ENCODE data around the gene CFAP299.

The CFAP299 gene

DNA sequence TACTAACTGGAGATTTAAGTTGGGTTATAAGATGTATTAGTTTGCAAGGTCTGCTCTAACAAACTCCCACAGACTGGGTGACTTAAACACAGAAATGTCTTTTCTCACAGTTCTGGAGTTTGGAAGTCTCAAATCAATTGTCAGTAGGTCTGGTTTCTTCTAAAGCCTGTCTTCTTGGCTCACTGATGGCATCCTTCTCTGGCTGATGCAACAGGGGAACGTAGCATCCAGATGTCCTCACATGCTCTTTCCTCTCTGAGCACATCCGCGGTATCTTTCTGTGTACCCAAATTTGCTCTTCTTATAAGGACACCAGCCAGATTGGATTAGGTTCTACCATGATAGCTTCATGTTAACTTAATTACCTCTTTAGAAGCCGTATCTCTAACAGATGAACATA, 631.8 kb downstream of the CFAP299 start:
- TF ChIP-seq, protein P1, sequence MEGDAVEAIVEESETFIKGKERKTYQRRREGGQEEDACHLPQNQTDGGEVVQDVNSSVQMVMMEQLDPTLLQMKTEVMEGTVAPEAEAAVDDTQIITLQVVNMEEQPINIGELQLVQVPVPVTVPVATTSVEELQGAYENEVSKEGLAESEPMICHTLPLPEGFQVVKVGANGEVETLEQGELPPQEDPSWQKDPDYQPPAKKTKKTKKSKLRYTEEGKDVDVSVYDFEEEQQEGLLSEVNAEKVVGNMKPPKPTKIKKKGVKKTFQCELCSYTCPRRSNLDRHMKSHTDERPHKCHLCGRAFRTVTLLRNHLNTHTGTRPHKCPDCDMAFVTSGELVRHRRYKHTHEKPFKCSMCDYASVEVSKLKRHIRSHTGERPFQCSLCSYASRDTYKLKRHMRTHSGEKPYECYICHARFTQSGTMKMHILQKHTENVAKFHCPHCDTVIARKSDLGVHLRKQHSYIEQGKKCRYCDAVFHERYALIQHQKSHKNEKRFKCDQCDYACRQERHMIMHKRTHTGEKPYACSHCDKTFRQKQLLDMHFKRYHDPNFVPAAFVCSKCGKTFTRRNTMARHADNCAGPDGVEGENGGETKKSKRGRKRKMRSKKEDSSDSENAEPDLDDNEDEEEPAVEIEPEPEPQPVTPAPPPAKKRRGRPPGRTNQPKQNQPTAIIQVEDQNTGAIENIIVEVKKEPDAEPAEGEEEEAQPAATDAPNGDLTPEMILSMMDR (conservative IDR thresholded peaks at IDR 0.05; ENCODE audit: control insufficient read depth, insufficient read depth, low read depth, low read length) = no peak
- DNase-seq (ENCODE audit: low read depth) = peak; percentile 38
- no peak overlapping the region for H3K4me3 ChIP-seq (ENCODE audit: control insufficient read depth, low read depth, low read length)

DNA sequence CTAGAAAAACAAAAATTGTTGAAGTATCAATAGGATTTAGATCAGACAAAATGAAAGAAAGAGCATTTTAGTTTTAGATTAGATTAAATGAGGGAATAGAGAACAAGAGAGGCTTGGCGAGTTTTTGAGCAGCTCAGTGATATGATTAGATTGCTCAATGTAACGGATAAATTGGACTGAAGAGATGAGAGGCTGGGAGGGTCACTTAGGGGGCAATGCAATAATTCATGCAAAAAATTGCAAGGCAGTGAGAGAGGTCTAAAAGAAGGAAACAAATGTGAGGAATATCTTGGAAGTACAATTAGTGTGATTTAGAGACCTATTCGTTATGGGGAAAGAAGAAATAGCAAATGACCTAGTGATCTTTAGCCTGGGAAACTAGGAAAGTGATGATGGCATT, 644.7 kb downstream of the CFAP299 start:
- no peak for DNase-seq (ENCODE audit: low read depth)
- H3K4me3 ChIP-seq (ENCODE audit: control insufficient read depth, low read depth, low read length) = no peak overlapping the region
- TF ChIP-seq, protein P1 (conservative IDR thresholded peaks at IDR 0.05; ENCODE audit: control insufficient read depth, insufficient read depth, low read depth, low read length) = no peak

DNA sequence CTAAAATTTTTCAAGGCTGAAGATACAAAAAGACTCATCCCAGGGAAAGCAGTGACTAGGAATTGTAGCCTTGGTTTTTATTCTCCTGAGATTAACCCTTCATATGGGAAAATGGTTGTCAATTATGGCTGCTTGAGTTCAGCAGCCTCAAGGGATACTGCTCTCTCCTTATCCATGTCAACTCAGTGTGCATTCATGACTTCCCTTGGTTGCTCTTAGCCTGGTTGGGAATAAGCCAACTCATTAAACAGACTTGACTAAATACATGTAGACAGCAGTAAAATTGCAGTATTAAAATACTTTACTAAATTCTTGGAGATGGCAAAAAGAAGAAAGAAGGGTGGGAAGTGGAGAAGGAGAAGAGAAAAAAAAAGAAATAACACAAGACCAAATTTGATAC, 650.5 kb downstream of the CFAP299 start:
- no peak for DNase-seq (ENCODE audit: low read depth)
- no peak overlapping the region for H3K4me3 ChIP-seq (ENCODE audit: control insufficient read depth, low read depth, low read length)
- TF ChIP-seq, protein P1 (conservative IDR thresholded peaks at IDR 0.05; ENCODE audit: control insufficient read depth, insufficient read depth, low read depth, low read length) = no peak

DNA sequence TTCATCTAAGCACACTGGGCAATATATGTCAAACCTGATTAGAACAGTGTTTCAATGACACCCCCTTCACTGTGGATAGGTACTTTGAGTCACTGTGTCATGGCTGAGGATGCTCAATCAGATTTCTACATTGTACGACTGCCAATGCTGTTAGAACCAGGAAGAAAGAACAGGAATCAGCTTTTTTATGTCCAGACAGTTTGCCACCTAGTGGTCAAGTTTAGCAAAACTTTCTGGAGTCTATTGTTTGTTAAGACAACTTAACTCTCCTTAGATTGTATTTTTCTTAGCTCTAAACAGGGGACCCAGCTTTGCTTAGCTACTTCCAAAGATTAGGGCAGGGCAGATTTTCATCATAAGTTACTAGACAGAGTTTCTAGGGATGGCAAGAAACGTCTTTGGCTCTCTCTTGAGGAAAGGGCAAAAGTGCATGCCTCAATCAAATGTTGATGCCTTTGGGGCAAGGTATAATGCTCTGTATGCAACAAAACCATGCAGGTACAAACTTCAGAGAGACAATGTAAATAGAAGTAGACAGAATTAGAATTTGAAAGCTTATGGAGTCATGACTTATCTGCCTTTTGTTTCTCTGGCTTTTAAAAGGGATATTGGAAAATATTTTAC, 654.5 kb downstream of the CFAP299 start:
- H3K4me3 ChIP-seq (ENCODE audit: control insufficient read depth, low read depth, low read length) = no peak overlapping the region
- TF ChIP-seq, protein P1 (conservative IDR thresholded peaks at IDR 0.05; ENCODE audit: control insufficient read depth, insufficient read depth, low read depth, low read length) = peak; percentile 68
- DNase-seq (ENCODE audit: low read depth) = peak; percentile 75

DNA sequence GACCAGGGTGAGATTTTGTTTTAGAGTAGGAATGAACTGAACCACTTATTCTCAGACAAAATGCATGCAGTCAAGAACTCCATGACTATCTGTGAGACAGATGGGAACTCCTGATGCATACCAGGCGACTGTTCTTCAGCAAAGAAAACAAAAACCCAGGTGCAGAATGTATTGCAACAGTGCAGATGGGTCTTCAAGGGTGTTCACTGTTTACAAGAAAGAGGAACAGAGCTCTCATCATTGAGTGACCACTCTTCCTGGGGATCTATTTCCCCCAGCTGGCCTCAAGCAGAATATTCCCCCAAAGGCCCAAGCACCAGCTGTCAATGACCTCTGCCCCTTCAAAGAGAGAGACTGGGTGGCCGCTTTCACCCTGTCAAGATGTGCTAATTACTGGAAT, 655.3 kb downstream of the CFAP299 start:
- no peak for DNase-seq (ENCODE audit: low read depth)
- TF ChIP-seq, protein P1 (conservative IDR thresholded peaks at IDR 0.05; ENCODE audit: control insufficient read depth, insufficient read depth, low read depth, low read length) = no peak
- no peak overlapping the region for H3K4me3 ChIP-seq (ENCODE audit: control insufficient read depth, low read depth, low read length)

DNA sequence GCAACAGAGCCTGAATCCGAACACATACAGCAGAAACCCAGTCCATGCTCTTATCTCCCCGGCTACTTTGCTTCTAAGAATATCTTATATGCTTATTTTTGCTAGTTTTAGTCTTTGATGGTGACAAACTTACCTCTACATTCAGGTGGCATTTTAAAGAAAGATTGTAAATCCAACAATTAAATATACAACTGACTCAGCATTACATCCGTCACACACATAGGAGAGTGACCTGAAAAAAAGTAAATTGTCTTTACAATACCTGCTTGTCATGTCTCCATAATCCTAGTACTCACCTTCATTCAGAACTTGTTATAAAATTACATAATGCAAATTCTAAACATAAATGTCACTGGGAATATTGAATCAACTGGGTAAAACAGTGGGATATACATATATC, 664.4 kb downstream of the CFAP299 start:
- TF ChIP-seq, protein P1 (conservative IDR thresholded peaks at IDR 0.05; ENCODE audit: control insufficient read depth, insufficient read depth, low read depth, low read length) = no peak
- H3K4me3 ChIP-seq (ENCODE audit: control insufficient read depth, low read depth, low read length) = no peak overlapping the region
- no peak for DNase-seq (ENCODE audit: low read depth)

Measured in fibroblast of mammary gland (primary cell).